Activated B cell treated with CpG ODN at 0.5 μM for 24 hours (primary cell): ENCODE results near the gene ATF7. TPM values are rescaled to one million over a fixed set of nuclear protein-coding genes. Genes with fewer than 3 reads are reported as not detected.
"Not testable (repeated sequence)": the region's sequence is repeated elsewhere in the genome, so short reads cannot be mapped to it uniquely, and the experiment has no call there.

Source experiments
- ATAC-seq: fragments of 200-7000 bp; cut with Tn5 transposase; one replicate; pipeline ENCODE4 v1.10.0; 2021; ENCODE audit warnings: low read depth, mild to moderate bottlenecking, moderate library complexity
- CTCF ChIA-PET: fragments of 350-600 bp; sonication (Branson Sonifier 250); formaldehyde crosslinking; loops from one replicate; lab custom pipeline; 2021; ENCODE audit warnings: antibody characterized with exemption; lab: Charles Lee
- POLR2A ChIA-PET: fragments of 350-600 bp; sonication (Branson Sonifier 250); formaldehyde crosslinking; loops from one replicate; lab custom pipeline; 2021; ENCODE audit warnings: antibody characterized with exemption; lab: Charles Lee
- DNase-seq: peaks from one replicate; pipeline ENCODE4 v3.0.0; 2022
- H3K27ac Mint-ChIP-seq: one replicate; pipeline ENCODE4 v1.8.0; 2020; ENCODE audit warnings: mixed read lengths
- H3K27me3 Mint-ChIP-seq: one replicate; pipeline ENCODE4 v1.8.0; 2021; ENCODE audit warnings: mixed read lengths
- H3K36me3 Mint-ChIP-seq: one replicate; pipeline ENCODE4 v1.8.0; 2021; ENCODE audit warnings: low read depth, mixed read lengths
- H3K4me1 Mint-ChIP-seq: one replicate; pipeline ENCODE4 v1.8.0; 2021; ENCODE audit warnings: mixed read lengths
- H3K4me3 Mint-ChIP-seq: one replicate; pipeline ENCODE4 v1.8.0; 2020; ENCODE audit warnings: mild to moderate bottlenecking, mixed read lengths
- H3K9me3 Mint-ChIP-seq: one replicate; pipeline ENCODE4 v1.8.0; 2020; ENCODE audit warnings: mixed read lengths
- CTCF ChIP-seq: fragments of 200-600 bp; IDR thresholded peaks from one replicate; pipeline ENCODE4 v1.8.0; 2022; ENCODE audit warnings: antibody characterized with exemption, mild to moderate bottlenecking
- intact Hi-C: fragments of 100-400 bp; cut with micrococcal nuclease; formaldehyde crosslinking; loops from one replicate; pipeline ENCODE4 v1.15.1; 2024
- total RNA-seq: library from RNA; stranded (reverse); gene quantifications from 2 replicates; pipeline ENCODE4 v1.2.3, GENCODE V29; 2022

The ATF7 gene
- total RNA-seq, 1 donor from 2014 or later = 36.8 TPM

- Mint-ChIP-seq H3K27ac (no peak overlapping the region), H3K9me3 (no peaks in the 10 kb centered on the region), H3K27me3 (no peaks in the 10 kb centered on the region), H3K4me1 (no peaks in the 10 kb centered on the region), H3K36me3 (peaks cover 24% of the 10 kb centered on the region), H3K4me3 (no peak overlapping the region)
- ATAC-seq = no peak
- ChIA-PET CTCF (interaction anchor here (0.7 kb wide), 1 partner anchor 337 kb away, joined by 3 read pairs; no protein-coding TSS in a partner anchor), POLR2A (interaction anchor here (0.7 kb wide), 2 partner anchors 45 to 92 kb away, joined by 4 read pairs; partner anchors contain the start of gene CISTR)
- no peak for TF ChIP-seq CTCF
- no peak for DNase-seq
- intact Hi-C loops = no loop called here
Measured at GRCh38 chr12:53659011-53659551, 32.9 kb upstream of the ATF7 start.

- TF ChIP-seq CTCF = no peak
- Mint-ChIP-seq H3K27me3 (no peaks in the 10 kb centered on the region), H3K36me3 (peaks cover 8% of the 10 kb centered on the region), H3K9me3 (no peaks in the 10 kb centered on the region), H3K4me1 (no peaks in the 10 kb centered on the region), H3K27ac (no peak overlapping the region), H3K4me3 (no peak overlapping the region)
- ATAC-seq (no peak), DNase-seq (no peak)
- intact Hi-C loops = no loop called here
- POLR2A ChIA-PET = no interaction called here
- CTCF ChIA-PET = no interaction called here
Measured at GRCh38 chr12:53657041-53657440, 30.9 kb upstream of the ATF7 start.

- Mint-ChIP-seq H3K9me3 (no peaks in the 10 kb centered on the region), H3K27me3 (no peaks in the 10 kb centered on the region), H3K27ac (no peak overlapping the region), H3K4me3 (no peak overlapping the region), H3K4me1 (no peaks in the 10 kb centered on the region), H3K36me3 (no peaks in the 10 kb centered on the region)
- intact Hi-C loops = no loop called here
- CTCF ChIA-PET = no interaction called here
- ATAC-seq (no peak), DNase-seq (no peak)
- POLR2A ChIA-PET = no interaction called here
- TF ChIP-seq CTCF = no peak
Measured at GRCh38 chr12:53653595-53653994, 27.4 kb upstream of the ATF7 start.

- no peaks in the 10 kb centered on the region for H3K27me3 Mint-ChIP-seq
- no peaks in the 10 kb centered on the region for H3K36me3 Mint-ChIP-seq
- ChIA-PET CTCF (no interaction called here), POLR2A (interaction anchor here (0.7 kb wide), 2 partner anchors 54 to 61 kb away, joined by 3 to 4 read pairs; no protein-coding TSS in a partner anchor)
- H3K4me3 Mint-ChIP-seq = no peak overlapping the region
- no peak for TF ChIP-seq CTCF
- intact Hi-C loops = no loop called here
- no peaks in the 10 kb centered on the region for H3K4me1 Mint-ChIP-seq
- no peak for ATAC-seq
- H3K9me3 Mint-ChIP-seq = no peaks in the 10 kb centered on the region
- H3K27ac Mint-ChIP-seq = no peak overlapping the region
- no peak for DNase-seq
Measured at GRCh38 chr12:53652366-53652765, 26.2 kb upstream of the ATF7 start.

- no peaks in the 10 kb centered on the region for H3K27me3 Mint-ChIP-seq
- POLR2A ChIA-PET = no interaction called here
- H3K36me3 Mint-ChIP-seq = no peaks in the 10 kb centered on the region
- TF ChIP-seq CTCF = no peak
- no peaks in the 10 kb centered on the region for H3K9me3 Mint-ChIP-seq
- H3K4me1 Mint-ChIP-seq = no peaks in the 10 kb centered on the region
- no peak for ATAC-seq
- CTCF ChIA-PET = no interaction called here
- no peak for DNase-seq
- intact Hi-C loops = no loop called here
- no peak overlapping the region for H3K4me3 Mint-ChIP-seq
- H3K27ac Mint-ChIP-seq = no peak overlapping the region
Measured at GRCh38 chr12:53651737-53652136, 25.6 kb upstream of the ATF7 start.

- H3K4me1 Mint-ChIP-seq, DNase-seq, intact Hi-C loops, H3K36me3 Mint-ChIP-seq, CTCF ChIA-PET, H3K9me3 Mint-ChIP-seq, ATAC-seq, H3K4me3 Mint-ChIP-seq, H3K27ac Mint-ChIP-seq, H3K27me3 Mint-ChIP-seq: not testable (repeated sequence)
- POLR2A ChIA-PET = interaction anchor here (0.6 kb wide), 1 partner anchor 20 kb away, joined by 4 read pairs; no protein-coding TSS in a partner anchor
Measured at GRCh38 chr12:53646300-53646699, 20.1 kb upstream of the ATF7 start.
